HCT116 (cell line): ENCODE measurements around the gene PC. TPM values are rescaled to one million over a fixed set of nuclear protein-coding genes. Genes with fewer than 3 reads are reported as not detected.

Experiments used
- ATAC-seq: fragments of 200-7000 bp; cut with Tn5 transposase; 2 replicates; pipeline ENCODE4 v1.9.1; 2020; ENCODE audit warnings: mild to moderate bottlenecking, moderate library complexity
- BruUV-seq: library from RNA; stranded (reverse); fragments of 400-500 nt; replicated peaks from 2 replicates; lab custom pipeline; 2021; lab: Mats Ljungman, UMichigan
- CTCF ChIA-PET: fragments of 300-600 bp; sonication (Branson Sonifier 250); formaldehyde crosslinking; loops from one replicate; lab custom pipeline; 2021; ENCODE audit warnings: antibody characterized with exemption; lab: Charles Lee
- POLR2A ChIA-PET: fragments of 300-600, 350-600 bp; sonication (Branson Sonifier 250); formaldehyde crosslinking; loops from one replicate; lab custom pipeline; 2021; ENCODE audit warnings: antibody characterized with exemption; lab: Charles Lee
- RAD21 ChIA-PET, 2 experiments: fragments of 300-600 bp; sonication (Branson Sonifier 250); formaldehyde crosslinking; loops; one replicate each; lab custom pipeline; 2023; ENCODE audit warnings: low total read pairs in 2 of 2; ENCODE audit not compliant: uncharacterized antibody in 2 of 2, unreplicated experiment in 2 of 2, low non-redundant PET in 1 of 2; lab: Charles Lee
- DNase-seq: peaks from one replicate; pipeline ENCODE4 v3.0.0-alpha.2; 2010; ENCODE audit warnings: low read depth, low spot score
- H2AFZ ChIP-seq: fragments of 200-600 bp; shearing (Covaris generic), sonication (generic); 2 replicates; pipeline ENCODE4 v1.6.1; 2017; ENCODE audit warnings: low read depth, mixed run types, mixed read lengths, antibody characterized with exemption, low read length; ENCODE audit not compliant: poor library complexity, severe bottlenecking
- H3K27ac ChIP-seq: 2 replicates; pipeline ENCODE4 v1.5.1; 2012; ENCODE audit warnings: low read depth, low read length
- H3K27me3 ChIP-seq: fragments of 200-600 bp; sonication (generic); 2 replicates; pipeline ENCODE4 v1.6.1; 2016; ENCODE audit warnings: mixed run types, low read length, mixed read lengths; ENCODE audit not compliant: insufficient read depth
- H3K36me3 ChIP-seq, 2 experiments: fragments of 200-500 bp in 1 of 2; fragments of 200-600 bp in 1 of 2; sonication (Bioruptor generic) in 1 of 2; sonication (generic) in 1 of 2; 2 replicates each; pipeline versions ENCODE4 v1.5.1 to v1.6.1; 2014 to 2016; ENCODE audit warnings: low read length in 2 of 2, inconsistent platforms in 1 of 2, mixed read lengths in 1 of 2, mixed run types in 1 of 2; ENCODE audit not compliant: insufficient read depth in 2 of 2, control insufficient read depth in 1 of 2
- H3K4me1 ChIP-seq, 2 experiments: fragments of 200-600 bp in 1 of 2; sonication (generic) in 1 of 2; 2 replicates each; pipeline versions ENCODE4 v1.5.1 to v1.6.1; 2012 to 2017; ENCODE audit warnings: low read length in 2 of 2, inconsistent platforms in 1 of 2, mild to moderate bottlenecking in 1 of 2, mixed read lengths in 1 of 2, mixed run types in 1 of 2, moderate library complexity in 1 of 2; ENCODE audit not compliant: insufficient read depth in 2 of 2, control insufficient read depth in 1 of 2
- H3K4me2 ChIP-seq: fragments of 200-600 bp; sonication (generic); 2 replicates; pipeline ENCODE4 v1.6.1; 2017; ENCODE audit warnings: mixed run types, low read length, mixed read lengths
- H3K4me3 ChIP-seq, 2 experiments: fragments of 200-600 bp in 1 of 2; sonication (generic) in 1 of 2; replicated peaks in 1 of 2; 2 replicates each; pipeline ENCODE4 v1.5.1; 2011 to 2016; ENCODE audit warnings: low read length in 2 of 2, control low read depth in 1 of 2, low read depth in 1 of 2, mild to moderate bottlenecking in 1 of 2, mixed read lengths in 1 of 2, mixed run types in 1 of 2
- H3K79me2 ChIP-seq: fragments of 200-600 bp; sonication (generic); 2 replicates; pipeline ENCODE4 v1.6.1; 2017; ENCODE audit warnings: mild to moderate bottlenecking, mixed run types, low read length, moderate library complexity, mixed read lengths; ENCODE audit not compliant: insufficient read depth
- H3K9ac ChIP-seq: fragments of 200-600 bp; sonication (generic); 2 replicates; pipeline ENCODE4 v1.6.1; 2016; ENCODE audit warnings: low read length, mixed read lengths
- H3K9me2 ChIP-seq: fragments of 200-600 bp; sonication (generic), shearing (Covaris generic); 2 replicates; pipeline ENCODE4 v1.6.1; 2017; ENCODE audit warnings: mixed run types, mild to moderate bottlenecking, moderate library complexity; ENCODE audit not compliant: insufficient read depth
- H3K9me3 ChIP-seq, 2 experiments: fragments of 200-500 bp in 1 of 2; fragments of 200-600 bp in 1 of 2; sonication (Bioruptor generic) in 1 of 2; sonication (generic) in 1 of 2; 2 replicates each; pipeline ENCODE4 v1.6.1; 2014 to 2017; ENCODE audit warnings: low read length in 2 of 2, mixed read lengths in 2 of 2, inconsistent platforms in 1 of 2, low read depth in 1 of 2, mild to moderate bottlenecking in 1 of 2, mixed run types in 1 of 2, moderate library complexity in 1 of 2; ENCODE audit not compliant: control insufficient read depth in 1 of 2, insufficient read depth in 1 of 2
- H4K20me1 ChIP-seq: fragments of 200-600 bp; sonication (generic), shearing (Covaris generic); 2 replicates; pipeline ENCODE4 v1.6.1; 2017; ENCODE audit warnings: mixed run types, mild to moderate bottlenecking, moderate library complexity; ENCODE audit not compliant: insufficient read depth
- CBX3 ChIP-seq: IDR thresholded peaks from 2 replicates; pipeline ENCODE4 v1.6.1; 2012; ENCODE audit warnings: low read depth
- ELF1 ChIP-seq: IDR thresholded peaks from 2 replicates; pipeline ENCODE4 v1.6.1; 2012; ENCODE audit warnings: low read depth, borderline replicate concordance
- EZH2phosphoT487 ChIP-seq: fragments of 200-600 bp; IDR thresholded peaks from 2 replicates; pipeline ENCODE4 v1.6.1; 2018; ENCODE audit warnings: antibody characterized with exemption, borderline replicate concordance
- POLR2A ChIP-seq: IDR thresholded peaks from 2 replicates; pipeline ENCODE4 v1.7.0; 2011; ENCODE audit warnings: borderline replicate concordance; ENCODE audit not compliant: insufficient read depth, insufficient read length; ENCODE audit errors: extremely low read depth
- TCF7L2 ChIP-seq: IDR thresholded peaks from 2 replicates; pipeline ENCODE4 v1.7.0; 2011; ENCODE audit warnings: borderline replicate concordance, inconsistent platforms; ENCODE audit not compliant: insufficient read depth, insufficient read length; ENCODE audit errors: extremely low read depth
- intact Hi-C: fragments of 100-400 bp; cut with micrococcal nuclease; formaldehyde crosslinking; loops from 2 replicates; pipeline ENCODE4 v1.10.0; 2022
- total RNA-seq: library from RNA; stranded (reverse); gene quantifications from one replicate; pipeline ENCODE4 v1.2.1, GENCODE V29; 2021; ENCODE audit not compliant: unreplicated experiment
- TF ChIP-seq, protein P1 (sequence below): IDR thresholded peaks from 2 replicates; pipeline ENCODE4 v1.6.1; 2012; ENCODE audit warnings: low read depth
- TF ChIP-seq, protein P2 (sequence below), 3 experiments: fragments of 200-600 bp in 1 of 3; sonication (generic) in 1 of 3; IDR thresholded peaks in 2 of 3; conservative IDR thresholded peaks in 1 of 3; 2 replicates each; pipeline ENCODE4 v1.5.1; 2012 to 2017; ENCODE audit warnings: low read depth in 2 of 3, low read length in 2 of 3, antibody characterized with exemption in 1 of 3, borderline replicate concordance in 1 of 3, control low read depth in 1 of 3, mild to moderate bottlenecking in 1 of 3, mixed read lengths in 1 of 3, mixed run types in 1 of 3, moderate library complexity in 1 of 3; ENCODE audit not compliant: insufficient read depth in 1 of 3

Gene PC
- total RNA-seq, 1 experiment from 2014 or later, result 24.1 TPM

DNA sequence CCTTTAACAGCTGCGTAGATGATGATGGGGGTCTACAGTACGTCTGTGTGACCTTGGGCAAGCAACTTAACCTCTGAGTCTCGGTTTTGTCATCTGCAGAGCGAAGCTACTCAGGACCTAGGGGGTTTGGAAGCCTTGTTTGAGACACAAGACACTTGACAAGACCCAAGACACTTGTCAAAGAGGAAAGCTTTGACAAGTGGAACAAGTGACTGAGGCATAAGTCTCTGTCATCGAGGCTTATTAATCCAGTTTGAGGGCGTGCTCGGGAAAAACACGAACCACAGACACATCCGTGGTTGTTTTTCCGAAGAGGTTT lies 732 bp upstream of the PC start:
- Histone ChIP-seq H3K9me2 (no peaks in the 10 kb centered on the region), H3K9ac (no peak overlapping the region), H3K79me2 (no peaks in the 10 kb centered on the region), H2AFZ (peak overlapping the region; percentile 84), H3K9me3 (no peaks in the 10 kb centered on the region), H4K20me1 (no peaks in the 10 kb centered on the region), H3K4me3 (0 out of 4 replicates have a peak overlapping the region, but pooled peaks of 1 of the 2 experiments have one; percentile 65), H3K4me2 (peak overlapping the region; percentile 94), H3K36me3 (no peaks in the 10 kb centered on the region), H3K27me3 (no peaks in the 10 kb centered on the region), H3K27ac (no peak overlapping the region), H3K4me1 (peaks cover 17 to 26% of the 10 kb centered on the region in 2 experiments)
- intact Hi-C loops, result loop anchor here (10.0 kb wide), 1 partner anchor 74 kb away; no protein-coding TSS in a partner anchor
- TF ChIP-seq POLR2A, result no peak
- TF ChIP-seq, protein P1, sequence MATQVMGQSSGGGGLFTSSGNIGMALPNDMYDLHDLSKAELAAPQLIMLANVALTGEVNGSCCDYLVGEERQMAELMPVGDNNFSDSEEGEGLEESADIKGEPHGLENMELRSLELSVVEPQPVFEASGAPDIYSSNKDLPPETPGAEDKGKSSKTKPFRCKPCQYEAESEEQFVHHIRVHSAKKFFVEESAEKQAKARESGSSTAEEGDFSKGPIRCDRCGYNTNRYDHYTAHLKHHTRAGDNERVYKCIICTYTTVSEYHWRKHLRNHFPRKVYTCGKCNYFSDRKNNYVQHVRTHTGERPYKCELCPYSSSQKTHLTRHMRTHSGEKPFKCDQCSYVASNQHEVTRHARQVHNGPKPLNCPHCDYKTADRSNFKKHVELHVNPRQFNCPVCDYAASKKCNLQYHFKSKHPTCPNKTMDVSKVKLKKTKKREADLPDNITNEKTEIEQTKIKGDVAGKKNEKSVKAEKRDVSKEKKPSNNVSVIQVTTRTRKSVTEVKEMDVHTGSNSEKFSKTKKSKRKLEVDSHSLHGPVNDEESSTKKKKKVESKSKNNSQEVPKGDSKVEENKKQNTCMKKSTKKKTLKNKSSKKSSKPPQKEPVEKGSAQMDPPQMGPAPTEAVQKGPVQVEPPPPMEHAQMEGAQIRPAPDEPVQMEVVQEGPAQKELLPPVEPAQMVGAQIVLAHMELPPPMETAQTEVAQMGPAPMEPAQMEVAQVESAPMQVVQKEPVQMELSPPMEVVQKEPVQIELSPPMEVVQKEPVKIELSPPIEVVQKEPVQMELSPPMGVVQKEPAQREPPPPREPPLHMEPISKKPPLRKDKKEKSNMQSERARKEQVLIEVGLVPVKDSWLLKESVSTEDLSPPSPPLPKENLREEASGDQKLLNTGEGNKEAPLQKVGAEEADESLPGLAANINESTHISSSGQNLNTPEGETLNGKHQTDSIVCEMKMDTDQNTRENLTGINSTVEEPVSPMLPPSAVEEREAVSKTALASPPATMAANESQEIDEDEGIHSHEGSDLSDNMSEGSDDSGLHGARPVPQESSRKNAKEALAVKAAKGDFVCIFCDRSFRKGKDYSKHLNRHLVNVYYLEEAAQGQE, result no peak
- RAD21 ChIA-PET, result no interaction called here
- no peak for ATAC-seq
- no peak for DNase-seq
- BruUV-seq, result no TSS peak
- POLR2A ChIA-PET, result interaction anchor here (1.9 kb wide), 1 partner anchor 12 kb away, joined by 8 read pairs; no protein-coding TSS in a partner anchor
- CTCF ChIA-PET, result no interaction called here

DNA sequence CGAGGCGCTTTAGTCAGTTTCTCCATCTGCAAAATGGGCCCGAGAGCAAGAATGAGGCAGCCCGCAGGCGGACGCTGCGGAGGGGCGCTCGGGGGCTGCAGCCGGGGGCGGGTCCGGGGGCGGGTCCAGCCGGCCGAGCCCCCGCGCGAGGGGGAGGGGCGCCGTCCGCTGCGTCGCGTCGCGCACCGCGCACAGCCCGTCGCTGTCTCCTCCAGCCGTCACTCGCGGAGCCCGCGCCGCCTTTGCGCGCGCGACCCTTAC lies 282 bp downstream of the PC start:
- H3K27ac ChIP-seq, result peak overlapping the region; percentile 14; the same call in 1 of the 2 replicates
- peak overlapping the region; percentile 49; the same call in 1 of the 2 replicates for H3K9ac ChIP-seq
- no peak for TF ChIP-seq ELF1
- TF ChIP-seq TCF7L2, result peak; percentile 7
- TF ChIP-seq CBX3, result peak; percentile 35; the same call in 1 of the 2 replicates
- TF ChIP-seq, protein P2, sequence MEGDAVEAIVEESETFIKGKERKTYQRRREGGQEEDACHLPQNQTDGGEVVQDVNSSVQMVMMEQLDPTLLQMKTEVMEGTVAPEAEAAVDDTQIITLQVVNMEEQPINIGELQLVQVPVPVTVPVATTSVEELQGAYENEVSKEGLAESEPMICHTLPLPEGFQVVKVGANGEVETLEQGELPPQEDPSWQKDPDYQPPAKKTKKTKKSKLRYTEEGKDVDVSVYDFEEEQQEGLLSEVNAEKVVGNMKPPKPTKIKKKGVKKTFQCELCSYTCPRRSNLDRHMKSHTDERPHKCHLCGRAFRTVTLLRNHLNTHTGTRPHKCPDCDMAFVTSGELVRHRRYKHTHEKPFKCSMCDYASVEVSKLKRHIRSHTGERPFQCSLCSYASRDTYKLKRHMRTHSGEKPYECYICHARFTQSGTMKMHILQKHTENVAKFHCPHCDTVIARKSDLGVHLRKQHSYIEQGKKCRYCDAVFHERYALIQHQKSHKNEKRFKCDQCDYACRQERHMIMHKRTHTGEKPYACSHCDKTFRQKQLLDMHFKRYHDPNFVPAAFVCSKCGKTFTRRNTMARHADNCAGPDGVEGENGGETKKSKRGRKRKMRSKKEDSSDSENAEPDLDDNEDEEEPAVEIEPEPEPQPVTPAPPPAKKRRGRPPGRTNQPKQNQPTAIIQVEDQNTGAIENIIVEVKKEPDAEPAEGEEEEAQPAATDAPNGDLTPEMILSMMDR (IDR thresholded peaks at IDR 0.05 in 2 of 3, conservative IDR thresholded peaks at IDR 0.05 in 1 of 3; ENCODE audit: borderline replicate concordance in 1 of 3, insufficient read depth in 1 of 3, low read depth in 2 of 3, low read length in 2 of 3), result no peak
- TF ChIP-seq EZH2phosphoT487, result no peak
- TF ChIP-seq, all 23 proteins: peak for 2
- POLR2A ChIA-PET, result interaction anchor here (1.8 kb wide), 1 partner anchor 66 kb away, joined by 4 read pairs; no protein-coding TSS in a partner anchor
- peaks cover 17 to 26% of the 10 kb centered on the region in 2 experiments for H3K4me1 ChIP-seq
- no peaks in the 10 kb centered on the region for H3K27me3 ChIP-seq
- no peaks in the 10 kb centered on the region for H4K20me1 ChIP-seq
- H3K4me3 ChIP-seq, result peak overlapping the region; percentile 46 to 65
- CTCF ChIA-PET, result no interaction called here
- H3K79me2 ChIP-seq, result no peaks in the 10 kb centered on the region
- intact Hi-C loops, result loop anchor here (10.0 kb wide), 1 partner anchor 73 kb away; no protein-coding TSS in a partner anchor
- ATAC-seq, result peak; percentile 57
- no peaks in the 10 kb centered on the region for H3K9me2 ChIP-seq
- BruUV-seq, result no TSS peak
- no peaks in the 10 kb centered on the region for H3K36me3 ChIP-seq
- H2AFZ ChIP-seq, result no peak overlapping the region
- DNase-seq, result no peak
- H3K9me3 ChIP-seq, result no peaks in the 10 kb centered on the region
- RAD21 ChIA-PET, result interaction anchor here in 1 of 2 experiments (0.7 kb wide), 1 partner anchor 42 kb away, joined by 4 read pairs; no protein-coding TSS in a partner anchor
- peak overlapping the region; percentile 94 for H3K4me2 ChIP-seq
